Measurements from ENCODE around the gene B4GALT6.

DNA sequence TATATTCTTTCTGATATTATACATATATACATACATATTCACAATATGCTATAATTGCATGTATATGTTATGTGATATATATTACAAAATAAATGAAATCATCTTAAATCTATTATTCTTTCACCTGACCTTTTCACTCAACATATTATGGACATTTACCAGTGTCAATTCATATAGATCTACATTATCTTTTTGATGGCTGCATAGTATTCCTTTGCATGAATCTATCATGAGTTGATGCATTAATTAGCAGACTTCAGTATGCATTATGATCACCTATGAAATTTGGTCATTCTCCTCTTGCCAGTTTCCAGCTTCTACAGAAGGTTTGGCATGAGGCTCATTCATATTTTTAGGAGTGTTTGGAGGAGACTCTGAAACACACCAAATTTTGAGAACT is 23.4 kb upstream of the B4GALT6 start:
- TF ChIP-seq, protein P1, sequence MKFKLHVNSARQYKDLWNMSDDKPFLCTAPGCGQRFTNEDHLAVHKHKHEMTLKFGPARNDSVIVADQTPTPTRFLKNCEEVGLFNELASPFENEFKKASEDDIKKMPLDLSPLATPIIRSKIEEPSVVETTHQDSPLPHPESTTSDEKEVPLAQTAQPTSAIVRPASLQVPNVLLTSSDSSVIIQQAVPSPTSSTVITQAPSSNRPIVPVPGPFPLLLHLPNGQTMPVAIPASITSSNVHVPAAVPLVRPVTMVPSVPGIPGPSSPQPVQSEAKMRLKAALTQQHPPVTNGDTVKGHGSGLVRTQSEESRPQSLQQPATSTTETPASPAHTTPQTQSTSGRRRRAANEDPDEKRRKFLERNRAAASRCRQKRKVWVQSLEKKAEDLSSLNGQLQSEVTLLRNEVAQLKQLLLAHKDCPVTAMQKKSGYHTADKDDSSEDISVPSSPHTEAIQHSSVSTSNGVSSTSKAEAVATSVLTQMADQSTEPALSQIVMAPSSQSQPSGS (IDR thresholded peaks at IDR 0.05; ENCODE audit: low read length) = no peak
- TF ChIP-seq POLR2AphosphoS2 (IDR thresholded peaks at IDR 0.05; ENCODE audit: low read depth, low read length) = no peak
- TF ChIP-seq, protein P2, sequence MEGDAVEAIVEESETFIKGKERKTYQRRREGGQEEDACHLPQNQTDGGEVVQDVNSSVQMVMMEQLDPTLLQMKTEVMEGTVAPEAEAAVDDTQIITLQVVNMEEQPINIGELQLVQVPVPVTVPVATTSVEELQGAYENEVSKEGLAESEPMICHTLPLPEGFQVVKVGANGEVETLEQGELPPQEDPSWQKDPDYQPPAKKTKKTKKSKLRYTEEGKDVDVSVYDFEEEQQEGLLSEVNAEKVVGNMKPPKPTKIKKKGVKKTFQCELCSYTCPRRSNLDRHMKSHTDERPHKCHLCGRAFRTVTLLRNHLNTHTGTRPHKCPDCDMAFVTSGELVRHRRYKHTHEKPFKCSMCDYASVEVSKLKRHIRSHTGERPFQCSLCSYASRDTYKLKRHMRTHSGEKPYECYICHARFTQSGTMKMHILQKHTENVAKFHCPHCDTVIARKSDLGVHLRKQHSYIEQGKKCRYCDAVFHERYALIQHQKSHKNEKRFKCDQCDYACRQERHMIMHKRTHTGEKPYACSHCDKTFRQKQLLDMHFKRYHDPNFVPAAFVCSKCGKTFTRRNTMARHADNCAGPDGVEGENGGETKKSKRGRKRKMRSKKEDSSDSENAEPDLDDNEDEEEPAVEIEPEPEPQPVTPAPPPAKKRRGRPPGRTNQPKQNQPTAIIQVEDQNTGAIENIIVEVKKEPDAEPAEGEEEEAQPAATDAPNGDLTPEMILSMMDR (IDR thresholded peaks at IDR 0.05 in 2 of 3, conservative IDR thresholded peaks at IDR 0.05 in 1 of 3; ENCODE audit: control insufficient read depth in 2 of 3, extremely low read depth in 1 of 3, insufficient read depth in 1 of 3, low read depth in 3 of 3, low read length in 3 of 3) = no peak
- no peak for TF ChIP-seq ZNF274 (IDR thresholded peaks at IDR 0.05; ENCODE audit: insufficient read depth, insufficient read length)
- TF ChIP-seq JUND (IDR thresholded peaks at IDR 0.05; ENCODE audit: low read depth, low read length) = no peak
- TF ChIP-seq NR2C1 (IDR thresholded peaks at IDR 0.05) = no peak
- TF ChIP-seq EP300 (IDR thresholded peaks at IDR 0.05; ENCODE audit: borderline replicate concordance in 1 of 2, control insufficient read depth in 1 of 2, low read depth in 2 of 2, low read length in 2 of 2) = no peak
- TF ChIP-seq ZZZ3 (IDR thresholded peaks at IDR 0.05; ENCODE audit: control insufficient read depth, insufficient read length, low read depth) = no peak
